T-cell (primary cell): Measurements from ENCODE around the gene ZNRF2. TPM values are rescaled to one million over a fixed set of nuclear protein-coding genes. Genes with fewer than 3 reads are reported as not detected.

Source experiments
- ATAC-seq, 4 experiments: fragments of 200-7000 bp in 3 of 4; fragments of 150-1000 bp in 1 of 4; cut with Tn5 transposase; replicated peaks in 1 of 4; 1 replicate in 3 of 4; 2 replicates in 1 of 4; pipeline ENCODE4 v1.10.0; 2021; ENCODE audit warnings: moderate library complexity in 3 of 4, mild to moderate bottlenecking in 2 of 4, moderate number of reproducible peaks in 1 of 4
- CTCF ChIA-PET, 2 donors: fragments of 300-600 bp; sonication (Branson Sonifier 250); formaldehyde crosslinking; loops; one replicate each; lab custom pipeline; 2022; ENCODE audit warnings: antibody characterized with exemption in 2 of 2; lab: Charles Lee
- POLR2A ChIA-PET, 2 donors: fragments of 300-600 bp; sonication (Branson Sonifier 250); formaldehyde crosslinking; loops; one replicate each; lab custom pipeline; 2022; ENCODE audit warnings: antibody characterized with exemption in 2 of 2; lab: Charles Lee
- DNase-seq, 35 experiments: peaks; one replicate each; pipeline versions ENCODE4 v3.0.0 to v3.0.0-alpha.2; 2013 to 2023
- H3K27ac ChIP-seq: one replicate; pipeline ENCODE4 v1.5.1; 2013; ENCODE audit warnings: low read length
- H3K27me3 ChIP-seq, 2 experiments: replicated peaks in 1 of 2; 1 replicate in 1 of 2; 2 replicates in 1 of 2; pipeline versions ENCODE4 v1.6.1 to v1.7.0; 2013; ENCODE audit warnings: low read length in 1 of 2, mixed read lengths in 1 of 2; ENCODE audit not compliant: control insufficient read depth in 2 of 2, insufficient read depth in 2 of 2; ENCODE audit errors: extremely low read depth in 1 of 2
- H3K36me3 ChIP-seq, 2 donors: 1 replicate in 1 of 2; 2 replicates in 1 of 2; pipeline versions ENCODE4 v1.6.1 to v1.7.0; 2013; ENCODE audit warnings: low read length in 1 of 2; ENCODE audit not compliant: control insufficient read depth in 2 of 2, insufficient read depth in 1 of 2; ENCODE audit errors: extremely low read depth in 1 of 2
- H3K4me1 ChIP-seq, 2 experiments: 1 replicate in 1 of 2; 2 replicates in 1 of 2; pipeline versions ENCODE4 v1.6.1 to v1.7.0; 2013; ENCODE audit warnings: low read length in 2 of 2, mixed read lengths in 1 of 2; ENCODE audit not compliant: insufficient read depth in 2 of 2, control insufficient read depth in 1 of 2; ENCODE audit errors: extremely low read depth in 1 of 2
- H3K4me3 ChIP-seq, 2 donors: 1 replicate in 1 of 2; 2 replicates in 1 of 2; pipeline versions ENCODE4 v1.5.1 to v1.7.0; 2013; ENCODE audit warnings: mild to moderate bottlenecking in 2 of 2, low read length in 1 of 2, moderate library complexity in 1 of 2; ENCODE audit not compliant: control insufficient read depth in 1 of 2; ENCODE audit errors: extremely low read depth in 1 of 2
- H3K9me3 ChIP-seq: 2 replicates; pipeline ENCODE4 v1.7.0; 2013
- H3K27ac Mint-ChIP-seq, 2 donors: one replicate each; pipeline ENCODE4 v1.8.0; 2020 to 2021; ENCODE audit warnings: mild to moderate bottlenecking in 2 of 2, mixed read lengths in 2 of 2
- H3K27me3 Mint-ChIP-seq, 2 donors: one replicate each; pipeline ENCODE4 v1.8.0; 2021 to 2022; ENCODE audit warnings: mixed read lengths in 2 of 2
- H3K36me3 Mint-ChIP-seq: one replicate; pipeline ENCODE4 v1.8.0; 2021; ENCODE audit warnings: mixed read lengths
- H3K4me1 Mint-ChIP-seq, 3 donors: one replicate each; pipeline ENCODE4 v1.8.0; 2020 to 2022; ENCODE audit warnings: mixed read lengths in 3 of 3, mild to moderate bottlenecking in 1 of 3
- H3K4me3 Mint-ChIP-seq, 3 donors: one replicate each; pipeline ENCODE4 v1.8.0; 2020 to 2022; ENCODE audit warnings: mild to moderate bottlenecking in 3 of 3, mixed read lengths in 3 of 3, moderate library complexity in 3 of 3
- H3K9me3 Mint-ChIP-seq, 3 donors: one replicate each; pipeline ENCODE4 v1.8.0; 2020 to 2022; ENCODE audit warnings: mixed read lengths in 3 of 3
- WGBS: methylation state at CpG from one replicate; pipeline ENCODE4 v1.1.5; 2013; ENCODE audit warnings: missing lambda C conversion rate; ENCODE audit not compliant: insufficient coverage; 5-methylcytosine and 5-hydroxymethylcytosine counted together
- total RNA-seq, 35 experiments: library from RNA in 6 of 35; stranded (reverse) in 6 of 35; fragments of 120-200 nt in 1 of 35; gene quantifications; one replicate each; pipeline versions ENCODE4 v1.2.1 to v1.2.4 and lab custom pipeline; 2013 to 2026

ZNRF2 gene
- 10 to 100 TPM; 22.4 to 38.4 (median 30.8) TPM for total RNA-seq
- 24.0 TPM for total RNA-seq (2013)
- total RNA-seq (lab: John Stamatoyannopoulos, UW): 9.9 to 64.8 (median 27.2) reads per million in 29 experiments

GRCh38 chr7:30284298-30285066 lies at the start of gene ZNRF2:
ZNRF2 (plus strand) TSS chr7:30284597; CDS start chr7:30285358, 761 bp downstream.
- ATAC-seq (peak; percentile 82 to 86 (median 86)), DNase-seq (peak; percentile 95 to 100 (median 99))
- no peaks in the 10 kb centered on the region for H3K9me3 ChIP-seq
- H3K36me3 ChIP-seq: no peaks in the 10 kb centered on the region
- Mint-ChIP-seq H3K36me3 (peaks cover 18% of the 10 kb centered on the region), H3K4me1 (peaks cover 44 to 52% (median 51%) of the 10 kb centered on the region in 3 donors), H3K27ac (peak within 1 kb of the TSS; percentile 91), H3K4me3 (peak within 1 kb of the TSS; percentile 77 to 99 (median 83)), H3K9me3 (no peaks in the 10 kb centered on the region), H3K27me3 (no peaks in the 10 kb centered on the region)
- WGBS: under 1% methylated on average over 76 of the region's 96 CpGs
- H3K4me1 ChIP-seq: peaks cover 12 to 17% of the 10 kb centered on the region in 2 experiments
- H3K4me3 ChIP-seq: peak within 1 kb of the TSS; percentile 69 to 79
- POLR2A ChIA-PET: interaction anchor here (0.6 to 1.7 kb wide), 5 partner anchors 38 to 1885 kb away, joined by 3 to 11 read pairs (median 6); no protein-coding TSS in a partner anchor
- CTCF ChIA-PET: interaction anchor here in 1 of 2 donors (0.6 to 1.4 kb wide), 6 partner anchors 41 to 227 kb away, joined by 3 to 9 read pairs (median 4); no protein-coding TSS in a partner anchor
- H3K27me3 ChIP-seq: no peaks in the 10 kb centered on the region
- peak within 1 kb of the TSS; percentile 76 for H3K27ac ChIP-seq

DNA sequence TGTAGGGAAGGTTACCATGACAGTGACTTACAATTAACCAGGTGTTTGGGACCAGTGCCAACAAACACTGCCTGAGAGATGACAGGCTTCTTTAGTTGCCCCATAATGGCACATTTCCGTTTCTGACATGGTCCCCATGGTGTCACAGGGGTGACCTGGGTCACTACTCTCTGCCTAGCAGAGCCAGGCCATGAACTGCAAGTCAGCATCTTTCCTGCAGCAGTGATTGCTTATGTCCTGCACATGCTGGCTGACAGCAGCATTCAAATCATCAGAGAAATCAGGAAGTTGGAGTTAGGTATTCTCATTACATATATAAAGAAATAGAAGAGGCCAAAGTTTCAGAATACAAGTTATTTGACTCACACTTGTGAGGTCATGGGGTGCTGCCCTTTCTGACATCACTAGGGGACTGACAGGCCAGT lies 47.1 kb upstream of the ZNRF2 start:
- no peak for DNase-seq
- Histone ChIP-seq H3K36me3 (no peaks in the 10 kb centered on the region), H3K4me3 (no peak overlapping the region), H3K9me3 (no peaks in the 10 kb centered on the region), H3K27me3 (no peaks in the 10 kb centered on the region), H3K27ac (no peak overlapping the region), H3K4me1 (no peaks in the 10 kb centered on the region)
- Mint-ChIP-seq H3K36me3 (no peaks in the 10 kb centered on the region), H3K4me1 (peaks cover 0 to 8% (median 0%) of the 10 kb centered on the region in 3 donors), H3K4me3 (no peak overlapping the region), H3K27ac (no peak overlapping the region), H3K27me3 (peaks cover 9 to 12% of the 10 kb centered on the region in 2 donors), H3K9me3 (no peaks in the 10 kb centered on the region)
- 70% methylated on average over 1 of the region's 1 CpG for WGBS
- CTCF ChIA-PET: no interaction called here
- POLR2A ChIA-PET: no interaction called here
- no peak for ATAC-seq

DNA sequence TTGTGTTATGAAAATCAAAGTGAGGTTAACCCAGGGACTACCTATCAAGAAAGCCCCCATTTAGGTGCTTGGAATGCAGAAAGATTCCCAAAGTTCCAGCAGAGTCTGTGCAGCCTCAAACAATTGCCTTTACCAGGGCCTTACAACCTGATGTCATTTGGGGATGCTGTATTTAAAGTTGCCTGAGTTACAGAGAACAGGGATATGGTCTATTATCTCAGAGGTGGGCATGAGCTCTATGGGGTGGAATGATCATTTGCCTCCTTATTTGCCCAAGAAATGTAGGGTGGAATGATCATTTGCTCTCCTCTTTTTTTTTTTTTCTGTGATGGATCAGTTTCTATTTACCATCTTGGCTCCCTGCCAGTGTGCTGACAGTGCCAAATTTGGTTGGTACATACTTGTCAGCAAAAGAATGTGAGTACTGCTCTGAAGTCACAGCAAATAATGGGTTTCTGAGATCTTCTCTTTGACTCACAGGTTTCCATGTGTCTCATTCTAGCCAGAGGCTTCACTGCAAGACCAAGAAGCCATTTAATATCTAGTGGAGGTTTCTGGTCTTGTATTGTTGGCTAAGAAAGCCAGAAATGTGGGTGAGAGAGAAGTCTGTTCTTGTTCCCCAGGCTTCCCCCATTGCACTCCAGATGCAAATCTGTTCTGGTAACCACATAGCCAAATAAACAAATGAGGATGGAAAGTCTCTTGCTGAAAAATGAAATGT lies 45.5 kb upstream of the ZNRF2 start:
- ATAC-seq: no peak
- Histone ChIP-seq H3K27me3 (no peaks in the 10 kb centered on the region), H3K9me3 (no peaks in the 10 kb centered on the region), H3K36me3 (no peaks in the 10 kb centered on the region), H3K27ac (no peak overlapping the region), H3K4me3 (no peak overlapping the region), H3K4me1 (no peaks in the 10 kb centered on the region)
- H3K9me3 Mint-ChIP-seq: no peaks in the 10 kb centered on the region
- H3K4me1 Mint-ChIP-seq: peaks cover 0 to 8% (median 0%) of the 10 kb centered on the region in 3 donors
- H3K36me3 Mint-ChIP-seq: no peaks in the 10 kb centered on the region
- CTCF ChIA-PET: no interaction called here
- H3K27ac Mint-ChIP-seq: no peak overlapping the region
- H3K27me3 Mint-ChIP-seq: peaks cover 9 to 12% of the 10 kb centered on the region in 2 donors
- H3K4me3 Mint-ChIP-seq: no peak overlapping the region
- DNase-seq: peak in 1 of 35 experiments; percentile 12
- POLR2A ChIA-PET: no interaction called here

DNA sequence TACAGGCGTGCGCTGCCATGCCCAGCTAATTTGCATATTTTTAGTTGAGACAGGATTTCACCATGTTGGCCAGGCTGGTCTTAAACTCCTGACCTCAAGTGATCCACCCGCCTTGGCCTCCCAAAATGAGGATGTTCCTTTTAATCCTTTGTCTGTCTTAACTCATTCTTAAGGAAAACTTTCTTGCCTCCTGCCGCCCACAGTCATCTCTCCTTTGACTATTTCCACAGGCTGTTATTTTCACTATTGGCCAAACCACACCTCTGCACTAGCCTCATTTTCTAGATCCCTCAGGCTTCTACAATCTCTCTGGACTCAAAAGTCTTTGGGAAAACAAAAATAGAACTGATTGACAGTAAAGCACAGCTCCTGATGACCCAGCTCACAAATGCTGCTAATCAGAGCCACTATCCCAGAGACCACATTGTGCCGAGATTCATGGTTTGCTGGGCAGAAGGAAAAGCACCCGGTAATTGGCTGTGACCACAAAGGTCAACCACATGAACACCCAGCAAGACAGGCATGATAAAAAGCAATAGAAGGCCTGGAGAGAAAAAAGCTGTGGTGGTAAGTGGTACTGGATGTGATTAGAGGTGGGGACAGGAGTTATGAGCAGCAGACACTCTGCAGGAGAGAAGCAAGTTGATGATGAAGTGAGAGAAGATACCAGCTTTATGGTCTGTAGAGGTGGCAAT lies 44.1 kb upstream of the ZNRF2 start:
- Histone ChIP-seq H3K9me3 (no peaks in the 10 kb centered on the region), H3K4me3 (no peak overlapping the region), H3K4me1 (no peaks in the 10 kb centered on the region), H3K36me3 (no peaks in the 10 kb centered on the region), H3K27ac (no peak overlapping the region), H3K27me3 (no peaks in the 10 kb centered on the region)
- no peak for ATAC-seq
- CTCF ChIA-PET: no interaction called here
- Mint-ChIP-seq H3K4me1 (peaks cover 0 to 8% (median 0%) of the 10 kb centered on the region in 3 donors), H3K27me3 (peaks cover 9 to 12% of the 10 kb centered on the region in 2 donors), H3K4me3 (no peak overlapping the region), H3K36me3 (no peaks in the 10 kb centered on the region), H3K27ac (no peak overlapping the region), H3K9me3 (no peaks in the 10 kb centered on the region)
- 88% methylated on average over 5 of the region's 6 CpGs for WGBS
- POLR2A ChIA-PET: no interaction called here
- DNase-seq: no peak

- 93% methylated on average over 2 of the region's 2 CpGs for WGBS
- H3K36me3 Mint-ChIP-seq: no peaks in the 10 kb centered on the region
- ATAC-seq (no peak), DNase-seq (no peak)
- no peaks in the 10 kb centered on the region for H3K4me1 ChIP-seq
- peaks cover 9 to 12% of the 10 kb centered on the region in 2 donors for H3K27me3 Mint-ChIP-seq
- H3K4me3 Mint-ChIP-seq: no peak overlapping the region
- CTCF ChIA-PET: no interaction called here
- no peak overlapping the region for H3K4me3 ChIP-seq
- H3K27ac Mint-ChIP-seq: no peak overlapping the region
- H3K9me3 ChIP-seq: no peaks in the 10 kb centered on the region
- POLR2A ChIA-PET: no interaction called here
- H3K4me1 Mint-ChIP-seq: peaks cover 0 to 8% (median 0%) of the 10 kb centered on the region in 3 donors
- no peaks in the 10 kb centered on the region for H3K27me3 ChIP-seq
- no peak overlapping the region for H3K27ac ChIP-seq
- H3K36me3 ChIP-seq: no peaks in the 10 kb centered on the region
- no peaks in the 10 kb centered on the region for H3K9me3 Mint-ChIP-seq
These were observed 42.6 kb upstream of the ZNRF2 start for GRCh38 chr7:30241767-30242166.

DNA sequence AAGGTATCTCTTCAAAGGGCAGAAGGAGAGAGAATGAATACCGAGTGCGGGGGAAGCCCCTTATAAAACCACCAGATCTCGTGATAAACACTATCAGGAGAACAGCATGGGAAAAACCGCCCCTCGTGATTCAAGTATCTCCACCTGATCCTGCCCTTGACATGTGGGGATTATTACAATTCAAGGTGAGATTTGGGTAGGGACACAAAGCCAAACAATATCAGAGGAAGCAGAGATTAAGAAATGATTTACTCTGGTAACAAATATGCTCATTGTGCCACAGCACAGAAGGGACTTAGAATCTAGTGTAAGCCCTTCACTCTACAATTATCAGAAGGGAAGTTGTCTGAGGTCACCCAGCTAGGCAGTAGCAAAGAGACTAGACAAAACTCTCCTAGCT lies 40.1 kb upstream of the ZNRF2 start:
- Mint-ChIP-seq H3K27ac (no peak overlapping the region), H3K9me3 (no peaks in the 10 kb centered on the region), H3K4me1 (peaks cover 10 to 19% (median 13%) of the 10 kb centered on the region in 3 donors), H3K36me3 (no peaks in the 10 kb centered on the region), H3K27me3 (peaks cover 9 to 12% of the 10 kb centered on the region in 2 donors), H3K4me3 (no peak overlapping the region)
- WGBS: no CpG with 5 or more reads among the region's 5 CpGs
- Histone ChIP-seq H3K4me3 (no peak overlapping the region), H3K36me3 (no peaks in the 10 kb centered on the region), H3K27me3 (no peaks in the 10 kb centered on the region), H3K9me3 (no peaks in the 10 kb centered on the region), H3K4me1 (peaks cover 0 to under 1% of the 10 kb centered on the region in 2 experiments), H3K27ac (no peak overlapping the region)
- DNase-seq: no peak
- ChIA-PET POLR2A (no interaction called here), CTCF (no interaction called here)
- ATAC-seq: no peak
